Cardiac fibroblast (primary cell): ENCODE measurements around the gene FBL.
A peak's percentile ranks its signal among the peaks of the same experiment; 100 is the strongest.

ENCODE experiments used
- DNase-seq, 2 donors: peaks; one replicate each; pipeline versions ENCODE4 v3.0.0 to v3.0.0-alpha.2; 2010; ENCODE audit warnings: low read depth in 2 of 2
- H3K4me3 ChIP-seq, 2 donors: replicated peaks in 1 of 2; 1 replicate in 1 of 2; 2 replicates in 1 of 2; pipeline ENCODE4 v1.5.1; 2011; ENCODE audit warnings: low read depth in 2 of 2, low read length in 2 of 2, mild to moderate bottlenecking in 2 of 2, moderate library complexity in 1 of 2
- TF ChIP-seq, protein P1 (sequence below): IDR thresholded peaks from one replicate; pipeline ENCODE4 v1.5.1; 2011; ENCODE audit warnings: low read depth, mild to moderate bottlenecking, low read length, inconsistent platforms

The FBL gene

DNA sequence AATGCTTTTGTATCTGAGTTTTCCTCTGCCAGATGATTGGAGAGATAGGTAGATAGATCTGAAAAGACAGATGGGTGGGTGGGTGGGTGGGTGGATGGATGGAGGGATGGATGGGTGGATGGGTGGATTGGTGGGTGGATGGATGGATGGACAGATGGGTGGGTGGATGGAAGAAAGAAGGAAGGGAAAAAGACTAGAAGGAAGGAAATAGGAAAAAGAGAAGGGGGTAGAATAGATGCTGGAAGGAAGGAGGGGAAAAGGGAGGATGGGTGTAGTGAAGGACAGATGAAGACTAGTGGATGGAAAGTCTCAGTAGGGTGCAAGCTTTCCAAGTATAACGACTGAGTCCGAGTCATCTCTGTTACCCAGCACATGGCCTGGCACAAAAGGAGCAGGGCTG, 19.0 kb upstream of the FBL start:
- TF ChIP-seq, protein P1, sequence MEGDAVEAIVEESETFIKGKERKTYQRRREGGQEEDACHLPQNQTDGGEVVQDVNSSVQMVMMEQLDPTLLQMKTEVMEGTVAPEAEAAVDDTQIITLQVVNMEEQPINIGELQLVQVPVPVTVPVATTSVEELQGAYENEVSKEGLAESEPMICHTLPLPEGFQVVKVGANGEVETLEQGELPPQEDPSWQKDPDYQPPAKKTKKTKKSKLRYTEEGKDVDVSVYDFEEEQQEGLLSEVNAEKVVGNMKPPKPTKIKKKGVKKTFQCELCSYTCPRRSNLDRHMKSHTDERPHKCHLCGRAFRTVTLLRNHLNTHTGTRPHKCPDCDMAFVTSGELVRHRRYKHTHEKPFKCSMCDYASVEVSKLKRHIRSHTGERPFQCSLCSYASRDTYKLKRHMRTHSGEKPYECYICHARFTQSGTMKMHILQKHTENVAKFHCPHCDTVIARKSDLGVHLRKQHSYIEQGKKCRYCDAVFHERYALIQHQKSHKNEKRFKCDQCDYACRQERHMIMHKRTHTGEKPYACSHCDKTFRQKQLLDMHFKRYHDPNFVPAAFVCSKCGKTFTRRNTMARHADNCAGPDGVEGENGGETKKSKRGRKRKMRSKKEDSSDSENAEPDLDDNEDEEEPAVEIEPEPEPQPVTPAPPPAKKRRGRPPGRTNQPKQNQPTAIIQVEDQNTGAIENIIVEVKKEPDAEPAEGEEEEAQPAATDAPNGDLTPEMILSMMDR: no peak
- DNase-seq: no peak
- H3K4me3 ChIP-seq: no peak overlapping the region

DNA sequence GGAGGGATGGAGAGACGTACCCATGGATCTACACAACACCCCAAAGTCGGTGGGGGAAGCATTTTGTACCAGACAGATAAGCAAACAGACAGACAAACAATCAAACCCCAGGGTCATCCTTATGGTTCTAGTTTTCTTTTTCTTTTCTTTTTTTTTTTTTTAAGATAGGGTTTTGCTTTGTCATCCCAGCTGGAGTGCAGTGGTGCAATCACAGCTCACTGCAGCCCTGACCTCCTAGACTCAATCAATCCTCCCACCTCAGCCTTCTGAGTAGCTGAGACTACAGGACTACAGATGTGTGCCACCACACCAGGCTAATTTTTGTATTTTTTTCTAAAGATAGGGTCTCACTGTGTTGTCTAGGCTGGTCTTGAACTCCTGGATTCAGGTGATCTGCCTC, 17.9 kb upstream of the FBL start:
- TF ChIP-seq, protein P1: no peak
- H3K4me3 ChIP-seq: no peak overlapping the region
- peak in 1 of 2 donors; percentile 18 for DNase-seq

DNA sequence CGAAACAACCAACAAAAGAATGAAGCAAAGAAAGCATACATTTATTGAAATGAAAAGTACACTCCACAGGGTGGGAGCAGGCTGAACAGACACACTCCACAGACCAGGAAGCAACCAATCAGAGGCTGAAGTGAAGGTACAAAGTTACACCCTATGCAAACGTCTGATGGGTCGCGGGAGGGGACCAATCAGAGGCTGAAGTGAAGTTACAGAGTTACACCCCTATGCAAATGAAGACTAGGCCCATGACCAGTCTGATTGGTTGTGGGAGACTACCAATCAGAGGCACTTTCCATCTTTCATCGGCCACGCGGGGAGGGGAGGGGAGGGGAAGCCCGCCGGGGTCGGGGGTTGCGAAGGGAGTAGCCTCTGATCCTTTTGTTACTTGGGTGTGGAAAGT, 12.4 kb upstream of the FBL start:
- no peak for DNase-seq
- TF ChIP-seq, protein P1: no peak

DNA sequence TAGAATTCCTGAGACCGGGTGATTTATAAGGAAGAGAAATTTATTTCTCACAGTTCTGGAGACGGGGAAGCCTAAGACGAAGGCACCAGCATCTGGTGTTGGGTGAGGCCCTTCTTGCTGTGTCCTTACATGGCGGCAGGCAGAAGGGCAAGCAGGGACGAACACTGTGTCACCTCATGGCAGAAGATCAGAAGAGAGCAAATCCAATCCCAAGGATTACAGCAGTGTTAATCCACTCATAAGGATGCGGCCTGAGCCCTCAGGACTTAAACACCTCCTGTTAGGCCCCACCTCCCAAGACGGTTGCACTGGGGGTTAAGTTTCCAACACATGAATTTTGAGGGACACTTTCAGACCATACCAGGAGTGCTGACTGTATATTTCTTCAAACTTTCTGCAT, 6.7 kb upstream of the FBL start:
- TF ChIP-seq, protein P1: no peak
- no peak for DNase-seq
- H3K4me3 ChIP-seq: no peak overlapping the region

More for the DNA sequence above, 12.4 kb upstream of the FBL start:
- H3K4me3 ChIP-seq: no peak overlapping the region

DNA sequence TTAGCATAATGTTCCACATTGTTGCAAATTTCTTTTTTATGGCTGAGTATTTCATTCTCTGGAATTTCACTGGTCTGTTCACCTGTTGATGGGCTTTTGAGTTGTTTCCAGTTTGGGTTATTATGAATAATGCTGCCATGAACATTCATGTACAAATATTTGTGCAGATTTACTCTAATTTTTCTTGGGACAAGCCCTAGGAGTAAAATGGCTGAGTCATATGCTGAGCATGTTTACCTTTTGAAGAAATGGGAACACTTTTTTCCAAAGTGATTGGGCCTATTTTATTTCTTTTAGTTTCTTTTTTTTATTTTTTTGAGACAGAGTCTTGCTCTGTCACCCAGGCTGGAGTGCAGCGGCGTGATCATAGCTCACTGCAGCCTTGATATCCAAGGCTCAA, 4.7 kb upstream of the FBL start:
- no peak for DNase-seq
- TF ChIP-seq, protein P1: no peak
- no peak overlapping the region for H3K4me3 ChIP-seq

DNA sequence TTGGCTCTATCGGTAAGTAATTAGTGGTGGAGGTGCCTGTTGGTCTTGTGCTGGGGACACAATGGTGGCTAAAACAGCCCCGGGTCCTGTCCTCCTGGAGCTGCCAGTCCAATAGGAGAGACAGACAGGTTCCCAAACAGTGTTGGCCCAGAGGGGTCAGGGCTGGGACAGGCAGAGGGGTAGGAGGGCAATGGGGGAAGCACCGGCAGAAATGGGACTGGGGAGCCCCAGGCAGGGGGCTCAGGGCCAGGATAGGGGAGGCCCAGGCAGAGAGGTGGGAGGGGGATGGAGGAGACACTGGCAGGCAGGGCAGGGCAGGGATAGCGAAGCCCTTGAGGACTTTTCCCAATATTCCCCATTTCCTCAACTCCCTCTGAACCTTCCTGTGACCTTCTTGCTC, 2.2 kb upstream of the FBL start:
- DNase-seq: no peak
- TF ChIP-seq, protein P1: no peak

DNA sequence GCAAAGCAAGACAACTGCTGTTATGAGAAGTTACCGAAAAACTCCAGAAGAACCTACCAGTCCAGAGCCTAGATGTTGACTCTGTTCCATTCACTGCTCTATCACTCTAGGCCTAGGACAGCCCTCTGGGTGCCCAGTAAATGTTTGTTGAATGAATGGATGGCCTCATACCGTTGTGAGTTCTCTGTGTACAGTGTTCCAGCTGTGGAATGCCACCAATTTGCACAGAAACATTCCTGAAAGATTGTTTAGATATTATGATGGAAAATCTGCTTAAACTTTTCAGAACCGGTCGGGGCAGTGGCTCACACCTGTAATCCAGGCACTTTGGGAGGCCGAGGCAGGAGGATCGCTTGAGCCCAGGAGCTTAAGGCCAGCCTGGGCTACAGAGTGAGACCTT, 1.3 kb upstream of the FBL start:
- no peak for DNase-seq
- TF ChIP-seq, protein P1: no peak
- H3K4me3 ChIP-seq: no peak overlapping the region

More for the DNA sequence above, 2.2 kb upstream of the FBL start:
- no peak overlapping the region for H3K4me3 ChIP-seq
